ENCODE data around the gene SWI5.

The SWI5 gene

GRCh38 chr9:128252317-128253139 is 23.5 kb upstream of the SWI5 start:
- no peak for DNase-seq (ENCODE audit: low read depth)

- DNase-seq (ENCODE audit: low read depth), result no peak
These were observed 22.7 kb upstream of the SWI5 start for GRCh38 chr9:128253140-128253990.

GRCh38 chr9:128253991-128254346 is 22.1 kb upstream of the SWI5 start:
- DNase-seq (ENCODE audit: low read depth), result no peak

GRCh38 chr9:128254362-128254761 is 21.7 kb upstream of the SWI5 start:
- DNase-seq (ENCODE audit: low read depth), result no peak

GRCh38 chr9:128254855-128255759 is 21.0 kb upstream of the SWI5 start:
- peak; percentile 33 for DNase-seq (ENCODE audit: low read depth)

- no peak for DNase-seq (ENCODE audit: low read depth)
These were observed 18.8 kb upstream of the SWI5 start for GRCh38 chr9:128257086-128257825.

GRCh38 chr9:128257907-128258306 is 18.2 kb upstream of the SWI5 start:
- no peak for DNase-seq (ENCODE audit: low read depth)

GRCh38 chr9:128258326-128258725 is 17.8 kb upstream of the SWI5 start:
- no peak for DNase-seq (ENCODE audit: low read depth)

- DNase-seq (ENCODE audit: low read depth), result no peak
These were observed 16.9 kb upstream of the SWI5 start for GRCh38 chr9:128259156-128259555.

GRCh38 chr9:128260340-128260739 is 15.7 kb upstream of the SWI5 start:
- DNase-seq (ENCODE audit: low read depth), result no peak

- no peak for DNase-seq (ENCODE audit: low read depth)
These were observed 13.4 kb upstream of the SWI5 start for GRCh38 chr9:128262687-128263086.

- DNase-seq (ENCODE audit: low read depth), result no peak
These were observed 10.7 kb upstream of the SWI5 start for GRCh38 chr9:128265348-128265847.

- no peak for DNase-seq (ENCODE audit: low read depth)
These were observed 9.0 kb upstream of the SWI5 start for GRCh38 chr9:128266868-128267590.

GRCh38 chr9:128271112-128271511 is 5.0 kb upstream of the SWI5 start:
- DNase-seq (ENCODE audit: low read depth), result no peak

- no peak for DNase-seq (ENCODE audit: low read depth)
These were observed 4.6 kb upstream of the SWI5 start for GRCh38 chr9:128271512-128271911.

GRCh38 chr9:128274245-128274644 is 1.8 kb upstream of the SWI5 start:
- DNase-seq (ENCODE audit: low read depth), result no peak

GRCh38 chr9:128275198-128276007 is 673 bp upstream of the SWI5 start, which contains the start of gene GOLGA2:
GOLGA2 (minus strand) TSS chr9:128276007; CDS start chr9:128275976, 31 bp downstream.
- no peak for DNase-seq (ENCODE audit: low read depth)

- DNase-seq (ENCODE audit: low read depth), result no peak
These were observed 646 bp downstream of the SWI5 start for GRCh38 chr9:128276574-128277270.

Data from stimulated activated CD8-positive, alpha-beta memory T cell treated with anti-CD3 and anti-CD28 coated beads, Interleukin-15, amount 100 ng/mL, for 1 hour (primary cell).